Measurements from ENCODE around the gene POLR2L.

DNA sequence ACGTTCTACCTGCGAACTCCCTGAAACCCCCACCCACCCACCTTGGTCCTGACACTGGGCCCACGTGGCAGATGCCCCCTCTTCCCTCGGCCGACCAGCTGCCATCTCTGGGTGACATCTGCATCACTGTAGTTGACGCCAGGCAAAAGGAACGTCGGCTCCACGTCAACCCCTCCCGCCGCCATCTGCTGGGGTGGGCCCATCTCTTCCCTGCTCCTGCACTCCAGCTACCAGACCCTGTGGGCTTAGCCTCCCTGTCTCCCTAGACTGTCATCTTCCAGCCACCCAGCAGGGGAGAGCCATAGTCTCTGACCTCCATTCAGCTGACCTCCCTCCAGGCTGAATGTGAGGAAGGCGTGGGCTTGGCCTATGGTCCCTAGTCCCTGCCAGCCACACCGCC is 46.9 kb upstream of the POLR2L start:
- no peak for TF ChIP-seq EZH2phosphoT487 (IDR thresholded peaks at IDR 0.05; ENCODE audit: low read length)
- TF ChIP-seq, protein P1, sequence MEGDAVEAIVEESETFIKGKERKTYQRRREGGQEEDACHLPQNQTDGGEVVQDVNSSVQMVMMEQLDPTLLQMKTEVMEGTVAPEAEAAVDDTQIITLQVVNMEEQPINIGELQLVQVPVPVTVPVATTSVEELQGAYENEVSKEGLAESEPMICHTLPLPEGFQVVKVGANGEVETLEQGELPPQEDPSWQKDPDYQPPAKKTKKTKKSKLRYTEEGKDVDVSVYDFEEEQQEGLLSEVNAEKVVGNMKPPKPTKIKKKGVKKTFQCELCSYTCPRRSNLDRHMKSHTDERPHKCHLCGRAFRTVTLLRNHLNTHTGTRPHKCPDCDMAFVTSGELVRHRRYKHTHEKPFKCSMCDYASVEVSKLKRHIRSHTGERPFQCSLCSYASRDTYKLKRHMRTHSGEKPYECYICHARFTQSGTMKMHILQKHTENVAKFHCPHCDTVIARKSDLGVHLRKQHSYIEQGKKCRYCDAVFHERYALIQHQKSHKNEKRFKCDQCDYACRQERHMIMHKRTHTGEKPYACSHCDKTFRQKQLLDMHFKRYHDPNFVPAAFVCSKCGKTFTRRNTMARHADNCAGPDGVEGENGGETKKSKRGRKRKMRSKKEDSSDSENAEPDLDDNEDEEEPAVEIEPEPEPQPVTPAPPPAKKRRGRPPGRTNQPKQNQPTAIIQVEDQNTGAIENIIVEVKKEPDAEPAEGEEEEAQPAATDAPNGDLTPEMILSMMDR (IDR thresholded peaks at IDR 0.05; ENCODE audit: low read length), result no peak
